Thyroid gland (tissue), 4 donors: ENCODE measurements around the gene PARD3. TPM values are rescaled to one million over a fixed set of nuclear protein-coding genes. Genes with fewer than 3 reads are reported as not detected.

Experiments used
- DNase-seq, 2 donors: peaks; one replicate each; pipeline ENCODE4 v3.0.0-alpha.2; 2019
- H3K27ac ChIP-seq, 3 donors: fragments of 200-600 bp; sonication (generic); 1 replicate in 2 of 3; 2 replicates in 1 of 3; pipeline ENCODE4 v1.5.1; 2016 to 2019; ENCODE audit warnings: mild to moderate bottlenecking in 1 of 3, moderate library complexity in 1 of 3
- H3K27me3 ChIP-seq: fragments of 200-600 bp; sonication (generic); one replicate; pipeline ENCODE4 v1.5.1; 2019
- H3K36me3 ChIP-seq, 2 donors: fragments of 200-600 bp; sonication (generic); one replicate each; pipeline ENCODE4 v1.5.1; 2016 to 2019
- H3K4me1 ChIP-seq, 2 donors: fragments of 200-600 bp; sonication (generic); one replicate each; pipeline ENCODE4 v1.5.1; 2017 to 2019
- H3K4me3 ChIP-seq, 3 donors: fragments of 200-600 bp; sonication (generic); replicated peaks in 1 of 3; 1 replicate in 2 of 3; 2 replicates in 1 of 3; pipeline ENCODE4 v1.5.1; 2016; ENCODE audit warnings: mild to moderate bottlenecking in 1 of 3
- H3K9me3 ChIP-seq: fragments of 200-600 bp; sonication (generic); one replicate; pipeline ENCODE4 v1.5.1; 2017
- POLR2A ChIP-seq, 2 donors: fragments of 450-650 bp; IDR thresholded peaks; one replicate each; pipeline ENCODE4 v1.6.1; 2017; ENCODE audit warnings: antibody characterized with exemption in 2 of 2, mild to moderate bottlenecking in 2 of 2, moderate library complexity in 1 of 2
- WGBS, 2 donors: methylation state at CpG; one replicate each; pipeline ENCODE4 v1.1.5; 2017; 5-methylcytosine and 5-hydroxymethylcytosine counted together
- intact Hi-C: fragments of 100-400 bp; cut with DNase I; formaldehyde crosslinking; loops from one replicate; pipeline ENCODE4 v1.15.1; 2023
- total RNA-seq, 4 donors: library from RNA; depleted of rRNA; stranded (reverse); fragments of >200 nt; gene quantifications; one replicate each; pipeline ENCODE4 v1.2.3, GENCODE V29; 2016
- TF ChIP-seq, protein P1 (sequence below), 6 experiments: fragments of 200-600 bp in 3 of 6; fragments of 450-650 bp in 3 of 6; sonication (generic) in 3 of 6; IDR thresholded peaks; one replicate each; pipeline ENCODE4 v1.5.1; 2016 to 2019; ENCODE audit warnings: antibody characterized with exemption in 6 of 6, mild to moderate bottlenecking in 2 of 6, inconsistent platforms in 1 of 6, moderate library complexity in 1 of 6

PARD3 gene
- total RNA-seq = 10 to 100 TPM; 48.6 to 88.4 (median 57.7) TPM

DNA sequence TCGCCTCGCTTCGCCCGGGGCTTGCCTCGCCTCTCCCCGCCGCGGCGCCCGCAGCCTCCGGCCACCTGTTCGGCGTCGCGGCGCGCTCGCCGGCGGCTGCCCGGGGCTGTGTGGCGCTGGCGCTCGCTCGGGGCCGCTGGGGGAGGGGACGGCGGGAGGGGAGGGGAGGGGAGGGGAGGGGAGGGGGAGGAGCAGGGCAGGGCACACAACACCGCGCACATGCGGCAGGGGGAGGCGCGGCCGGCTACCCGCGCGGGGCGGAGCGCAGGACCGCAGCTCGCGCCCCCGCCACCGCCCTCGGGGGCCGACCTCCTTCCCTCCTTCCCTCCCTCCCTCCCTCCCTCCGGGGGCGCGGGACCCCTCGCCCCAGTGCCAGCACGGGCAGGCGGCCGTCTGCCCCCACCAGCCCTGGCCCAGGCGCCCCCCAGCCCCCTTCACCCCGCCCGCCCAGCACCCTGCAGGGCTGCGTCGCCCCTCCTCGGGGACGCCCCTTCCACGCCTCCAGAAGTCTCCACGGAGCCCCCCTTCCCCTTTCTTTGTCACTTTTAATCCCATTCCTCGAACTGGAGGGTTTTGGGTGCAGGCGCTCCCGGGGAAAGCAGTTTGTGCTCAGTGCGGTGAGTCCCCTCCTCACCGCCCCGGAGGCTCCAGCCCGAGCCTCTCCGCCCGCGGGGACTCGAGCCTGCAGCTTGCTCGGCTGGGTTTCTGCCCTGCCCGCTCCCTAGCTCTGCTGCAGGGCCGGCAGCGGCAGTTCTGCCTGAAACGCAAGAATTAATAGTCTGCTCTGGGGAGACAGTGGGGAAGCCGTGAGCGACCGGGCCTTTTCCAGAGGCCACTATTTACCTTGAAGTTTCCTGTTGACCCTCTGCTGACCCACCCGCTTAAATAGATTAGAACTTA, at the start of gene PARD3:
Gene PARD3 (minus strand): TSS at position 112 of the 900 bp plus-strand sequence. CDS start 301 bp downstream, outside the sequence.
- H3K4me1 ChIP-seq = peaks cover 16 to 26% of the 10 kb centered on the region in 2 donors
- TF ChIP-seq, protein P1, sequence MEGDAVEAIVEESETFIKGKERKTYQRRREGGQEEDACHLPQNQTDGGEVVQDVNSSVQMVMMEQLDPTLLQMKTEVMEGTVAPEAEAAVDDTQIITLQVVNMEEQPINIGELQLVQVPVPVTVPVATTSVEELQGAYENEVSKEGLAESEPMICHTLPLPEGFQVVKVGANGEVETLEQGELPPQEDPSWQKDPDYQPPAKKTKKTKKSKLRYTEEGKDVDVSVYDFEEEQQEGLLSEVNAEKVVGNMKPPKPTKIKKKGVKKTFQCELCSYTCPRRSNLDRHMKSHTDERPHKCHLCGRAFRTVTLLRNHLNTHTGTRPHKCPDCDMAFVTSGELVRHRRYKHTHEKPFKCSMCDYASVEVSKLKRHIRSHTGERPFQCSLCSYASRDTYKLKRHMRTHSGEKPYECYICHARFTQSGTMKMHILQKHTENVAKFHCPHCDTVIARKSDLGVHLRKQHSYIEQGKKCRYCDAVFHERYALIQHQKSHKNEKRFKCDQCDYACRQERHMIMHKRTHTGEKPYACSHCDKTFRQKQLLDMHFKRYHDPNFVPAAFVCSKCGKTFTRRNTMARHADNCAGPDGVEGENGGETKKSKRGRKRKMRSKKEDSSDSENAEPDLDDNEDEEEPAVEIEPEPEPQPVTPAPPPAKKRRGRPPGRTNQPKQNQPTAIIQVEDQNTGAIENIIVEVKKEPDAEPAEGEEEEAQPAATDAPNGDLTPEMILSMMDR (IDR thresholded peaks at IDR 0.05) = no peak
- TF ChIP-seq POLR2A (IDR thresholded peaks at IDR 0.05) = peak in 1 of 2 donors; percentile 59
- intact Hi-C loops = loop anchor here (10.0 kb wide), 2 partner anchors 81 to 141 kb away; no protein-coding TSS in a partner anchor
- no peaks in the 10 kb centered on the region for H3K9me3 ChIP-seq
- H3K4me3 ChIP-seq = peak within 1 kb of the TSS; percentile 51 to 84 (median 78)
- H3K27ac ChIP-seq = peak within 1 kb of the TSS; percentile 78 to 91 (median 80)
- DNase-seq = peak; percentile 71 to 75
- 0 to 1% methylated on average over 27 of the region's 82 CpGs for WGBS, 2 donors
- no peaks in the 10 kb centered on the region for H3K36me3 ChIP-seq
- H3K27me3 ChIP-seq = no peaks in the 10 kb centered on the region

- intact Hi-C loops = no loop called here
- Histone ChIP-seq H3K4me3 (no peak overlapping the region), H3K9me3 (no peaks in the 10 kb centered on the region), H3K4me1 (peaks cover 4 to 27% of the 10 kb centered on the region in 2 donors), H3K27me3 (no peaks in the 10 kb centered on the region), H3K27ac (peak overlapping the region; percentile 31 to 66 (median 33)), H3K36me3 (no peaks in the 10 kb centered on the region)
- TF ChIP-seq, protein P1 (IDR thresholded peaks at IDR 0.05) = no peak
- TF ChIP-seq POLR2A (IDR thresholded peaks at IDR 0.05) = no peak
- WGBS, 2 donors = 26 to 34% methylated on average over 12 of the region's 12 CpGs
- DNase-seq = no peak
Observed at GRCh38 chr10:34864149-34865067, 49.3 kb upstream of the PARD3 start.

GRCh38 chr10:34862892-34863291, 47.8 kb upstream of the PARD3 start:
- no peak overlapping the region for H3K4me3 ChIP-seq
- no peaks in the 10 kb centered on the region for H3K36me3 ChIP-seq
- WGBS, 2 donors = 96 to 97% methylated on average over 3 of the region's 3 CpGs
- no peaks in the 10 kb centered on the region for H3K9me3 ChIP-seq
- no peaks in the 10 kb centered on the region for H3K27me3 ChIP-seq
- H3K4me1 ChIP-seq = peaks cover 4 to 30% of the 10 kb centered on the region in 2 donors
- intact Hi-C loops = no loop called here
- H3K27ac ChIP-seq = no peak overlapping the region
- no peak for DNase-seq
- TF ChIP-seq, protein P1 (IDR thresholded peaks at IDR 0.05) = no peak
- no peak for TF ChIP-seq POLR2A (IDR thresholded peaks at IDR 0.05)

GRCh38 chr10:34861293-34862021, 46.4 kb upstream of the PARD3 start:
- DNase-seq = peak; percentile 58 to 67
- Histone ChIP-seq H3K4me1 (peaks cover 4 to 30% of the 10 kb centered on the region in 2 donors), H3K4me3 (no peak overlapping the region), H3K27ac (no peak overlapping the region), H3K36me3 (no peaks in the 10 kb centered on the region), H3K27me3 (no peaks in the 10 kb centered on the region), H3K9me3 (no peaks in the 10 kb centered on the region)
- 43 to 45% methylated on average over 8 of the region's 8 CpGs for WGBS, 2 donors
- no peak for TF ChIP-seq POLR2A (IDR thresholded peaks at IDR 0.05)
- TF ChIP-seq, protein P1 (IDR thresholded peaks at IDR 0.05) = no peak
- intact Hi-C loops = no loop called here
